Measurements from ENCODE around the gene MZT1. TPM values are rescaled to one million over a fixed set of nuclear protein-coding genes. Genes with fewer than 3 reads are reported as not detected.

MZT1 gene
- total RNA-seq, 1 donor: 8.3 TPM

- DNase-seq (ENCODE audit: insufficient read length, low spot score, missing footprints): no peak
- H2AFZ ChIP-seq (ENCODE audit: low read length): no peak overlapping the region
These were observed 40.7 kb downstream of the MZT1 start for GRCh38 chr13:72686766-72687165.

DNA sequence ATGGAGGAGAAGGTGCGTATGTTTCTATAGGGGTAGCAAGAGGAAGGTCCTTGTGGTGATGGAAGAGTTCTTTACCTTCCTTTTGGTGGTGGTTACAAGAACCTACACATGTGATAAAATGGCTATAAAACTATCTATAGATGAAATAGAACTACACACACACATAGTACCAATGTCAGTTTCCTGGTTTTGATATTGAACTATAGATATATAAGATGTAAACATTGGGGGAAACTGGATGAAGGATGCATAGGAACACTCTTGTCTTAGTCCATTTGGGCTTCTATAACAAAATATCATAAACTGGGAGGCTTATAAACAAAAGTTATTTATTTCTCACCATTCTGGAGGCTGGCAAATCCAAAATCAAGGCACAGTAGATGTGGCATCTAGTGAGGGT, 47.1 kb downstream of the MZT1 start:
- H3K79me2 ChIP-seq (ENCODE audit: insufficient read depth, low read length): no peaks in the 10 kb centered on the region
- no peaks in the 10 kb centered on the region for H3K9me3 ChIP-seq (ENCODE audit: low read depth, low read length)
- no peak overlapping the region for H3K27ac ChIP-seq (ENCODE audit: low read depth, low read length)
- no peaks in the 10 kb centered on the region for H3K27me3 ChIP-seq (ENCODE audit: insufficient read depth, low read length)
- H3K4me1 ChIP-seq (ENCODE audit: insufficient read depth, low read length): no peaks in the 10 kb centered on the region
- no peaks in the 10 kb centered on the region for H4K20me1 ChIP-seq (ENCODE audit: insufficient read depth, low read length)
- H3K4me3 ChIP-seq (ENCODE audit: insufficient read depth, low read length): no peak overlapping the region
- H3K4me2 ChIP-seq (ENCODE audit: insufficient read depth, low read length): no peak overlapping the region
- no peak overlapping the region for H2AFZ ChIP-seq (ENCODE audit: low read length)
- no peak for DNase-seq (ENCODE audit: insufficient read length, low spot score, missing footprints)
- TF ChIP-seq, protein P1, sequence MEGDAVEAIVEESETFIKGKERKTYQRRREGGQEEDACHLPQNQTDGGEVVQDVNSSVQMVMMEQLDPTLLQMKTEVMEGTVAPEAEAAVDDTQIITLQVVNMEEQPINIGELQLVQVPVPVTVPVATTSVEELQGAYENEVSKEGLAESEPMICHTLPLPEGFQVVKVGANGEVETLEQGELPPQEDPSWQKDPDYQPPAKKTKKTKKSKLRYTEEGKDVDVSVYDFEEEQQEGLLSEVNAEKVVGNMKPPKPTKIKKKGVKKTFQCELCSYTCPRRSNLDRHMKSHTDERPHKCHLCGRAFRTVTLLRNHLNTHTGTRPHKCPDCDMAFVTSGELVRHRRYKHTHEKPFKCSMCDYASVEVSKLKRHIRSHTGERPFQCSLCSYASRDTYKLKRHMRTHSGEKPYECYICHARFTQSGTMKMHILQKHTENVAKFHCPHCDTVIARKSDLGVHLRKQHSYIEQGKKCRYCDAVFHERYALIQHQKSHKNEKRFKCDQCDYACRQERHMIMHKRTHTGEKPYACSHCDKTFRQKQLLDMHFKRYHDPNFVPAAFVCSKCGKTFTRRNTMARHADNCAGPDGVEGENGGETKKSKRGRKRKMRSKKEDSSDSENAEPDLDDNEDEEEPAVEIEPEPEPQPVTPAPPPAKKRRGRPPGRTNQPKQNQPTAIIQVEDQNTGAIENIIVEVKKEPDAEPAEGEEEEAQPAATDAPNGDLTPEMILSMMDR (IDR thresholded peaks at IDR 0.05; ENCODE audit: extremely low read depth, low read depth, low read length): no peak
- H3K36me3 ChIP-seq (ENCODE audit: insufficient read depth, low read length): no peaks in the 10 kb centered on the region

More at GRCh38 chr13:72686766-72687165, 40.7 kb downstream of the MZT1 start:
- Histone ChIP-seq H3K36me3 (ENCODE audit: insufficient read depth, low read length) (no peaks in the 10 kb centered on the region), H3K4me3 (ENCODE audit: insufficient read depth, low read length) (no peak overlapping the region), H3K4me2 (ENCODE audit: insufficient read depth, low read length) (no peak overlapping the region), H4K20me1 (ENCODE audit: insufficient read depth, low read length) (no peaks in the 10 kb centered on the region), H3K79me2 (ENCODE audit: insufficient read depth, low read length) (no peaks in the 10 kb centered on the region), H3K4me1 (ENCODE audit: insufficient read depth, low read length) (no peaks in the 10 kb centered on the region), H3K9me3 (ENCODE audit: low read depth, low read length) (no peaks in the 10 kb centered on the region), H3K27ac (ENCODE audit: low read depth, low read length) (no peak overlapping the region), H3K27me3 (ENCODE audit: insufficient read depth, low read length) (no peaks in the 10 kb centered on the region)
- TF ChIP-seq, protein P1 (IDR thresholded peaks at IDR 0.05; ENCODE audit: extremely low read depth, low read depth, low read length): no peak

GRCh38 chr13:72678312-72678711, 49.1 kb downstream of the MZT1 start:
- H3K4me3 ChIP-seq (ENCODE audit: insufficient read depth, low read length): no peak overlapping the region
- no peak overlapping the region for H2AFZ ChIP-seq (ENCODE audit: low read length)
- no peaks in the 10 kb centered on the region for H3K36me3 ChIP-seq (ENCODE audit: insufficient read depth, low read length)
- no peaks in the 10 kb centered on the region for H3K9me3 ChIP-seq (ENCODE audit: low read depth, low read length)
- no peak overlapping the region for H3K27ac ChIP-seq (ENCODE audit: low read depth, low read length)
- no peak overlapping the region for H3K4me2 ChIP-seq (ENCODE audit: insufficient read depth, low read length)
- H3K27me3 ChIP-seq (ENCODE audit: insufficient read depth, low read length): no peaks in the 10 kb centered on the region
- H3K4me1 ChIP-seq (ENCODE audit: insufficient read depth, low read length): no peaks in the 10 kb centered on the region
- TF ChIP-seq, protein P1 (IDR thresholded peaks at IDR 0.05; ENCODE audit: extremely low read depth, low read depth, low read length): no peak
- no peaks in the 10 kb centered on the region for H3K79me2 ChIP-seq (ENCODE audit: insufficient read depth, low read length)
- H4K20me1 ChIP-seq (ENCODE audit: insufficient read depth, low read length): no peaks in the 10 kb centered on the region
- DNase-seq (ENCODE audit: insufficient read length, low spot score, missing footprints): no peak

DNA sequence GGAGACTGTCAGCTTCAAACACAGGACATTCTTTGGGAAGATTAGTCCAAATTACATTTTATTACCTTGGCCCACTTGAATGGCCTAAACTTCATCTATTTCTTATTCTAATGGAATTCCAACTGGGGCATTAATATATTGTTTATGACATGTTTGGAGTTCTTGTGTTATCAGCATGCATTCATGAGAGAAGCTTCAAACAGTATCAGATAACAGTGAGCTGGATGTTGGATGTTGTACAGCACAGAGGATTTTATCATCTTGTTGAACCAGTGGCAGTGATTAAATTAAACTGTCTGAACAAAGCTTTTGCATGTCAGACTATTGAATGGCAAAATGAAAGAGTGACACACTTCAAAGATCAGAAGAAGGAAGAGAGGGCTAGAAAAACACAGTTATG, 50.0 kb downstream of the MZT1 start:
- H3K4me2 ChIP-seq (ENCODE audit: insufficient read depth, low read length): no peak overlapping the region
- no peaks in the 10 kb centered on the region for H3K4me1 ChIP-seq (ENCODE audit: insufficient read depth, low read length)
- H3K4me3 ChIP-seq (ENCODE audit: insufficient read depth, low read length): no peak overlapping the region
- H4K20me1 ChIP-seq (ENCODE audit: insufficient read depth, low read length): no peaks in the 10 kb centered on the region
- H3K27me3 ChIP-seq (ENCODE audit: insufficient read depth, low read length): no peaks in the 10 kb centered on the region
- no peaks in the 10 kb centered on the region for H3K79me2 ChIP-seq (ENCODE audit: insufficient read depth, low read length)
- no peak overlapping the region for H3K27ac ChIP-seq (ENCODE audit: low read depth, low read length)
- no peak overlapping the region for H2AFZ ChIP-seq (ENCODE audit: low read length)
- H3K9me3 ChIP-seq (ENCODE audit: low read depth, low read length): no peaks in the 10 kb centered on the region
- no peak for DNase-seq (ENCODE audit: insufficient read length, low spot score, missing footprints)
- TF ChIP-seq, protein P1 (IDR thresholded peaks at IDR 0.05; ENCODE audit: extremely low read depth, low read depth, low read length): no peak
- H3K36me3 ChIP-seq (ENCODE audit: insufficient read depth, low read length): no peaks in the 10 kb centered on the region
